ENCODE data around the gene DOCK10.

GRCh38 chr2:224869601-224870233 lies 172.6 kb downstream of the DOCK10 start:
- TF ChIP-seq CTCF (IDR thresholded peaks at IDR 0.05 in 2 of 3, conservative IDR thresholded peaks at IDR 0.05 in 1 of 3; ENCODE audit: insufficient read depth in 2 of 3, low read depth in 1 of 3, low read length in 3 of 3) (no peak), SMARCA5 (IDR thresholded peaks at IDR 0.05) (no peak)

Data from K562 (cell line).